ENCODE measurements around the gene SLC25A30.

Gene SLC25A30

DNA sequence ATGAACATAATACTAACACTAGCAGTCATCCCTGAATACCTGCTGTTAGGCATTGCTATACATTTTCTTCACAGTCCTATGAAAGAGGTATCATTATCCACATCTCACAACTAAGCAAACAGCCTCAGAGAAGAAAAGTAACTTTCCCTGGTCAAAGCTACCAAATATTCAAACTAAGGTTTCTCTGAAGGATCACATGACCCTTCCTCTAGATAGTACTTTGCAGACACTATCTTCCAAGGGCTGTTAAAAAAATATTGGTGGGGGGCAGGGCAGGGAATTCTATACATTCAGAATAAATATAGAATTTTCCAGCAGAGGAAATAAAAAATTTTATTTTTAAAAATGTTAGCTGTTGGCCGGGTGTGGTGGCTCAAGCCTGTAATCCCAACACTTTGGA, 3.1 kb downstream of the SLC25A30 start:
- Histone ChIP-seq H3K27ac (peak overlapping the region; percentile 69), H3K4me1 (ENCODE audit: control insufficient read depth in 1 of 2, insufficient read depth in 1 of 2, low read depth in 1 of 2, low read length in 1 of 2) (peaks cover 25 to 62% of the 10 kb centered on the region in 2 experiments)

DNA sequence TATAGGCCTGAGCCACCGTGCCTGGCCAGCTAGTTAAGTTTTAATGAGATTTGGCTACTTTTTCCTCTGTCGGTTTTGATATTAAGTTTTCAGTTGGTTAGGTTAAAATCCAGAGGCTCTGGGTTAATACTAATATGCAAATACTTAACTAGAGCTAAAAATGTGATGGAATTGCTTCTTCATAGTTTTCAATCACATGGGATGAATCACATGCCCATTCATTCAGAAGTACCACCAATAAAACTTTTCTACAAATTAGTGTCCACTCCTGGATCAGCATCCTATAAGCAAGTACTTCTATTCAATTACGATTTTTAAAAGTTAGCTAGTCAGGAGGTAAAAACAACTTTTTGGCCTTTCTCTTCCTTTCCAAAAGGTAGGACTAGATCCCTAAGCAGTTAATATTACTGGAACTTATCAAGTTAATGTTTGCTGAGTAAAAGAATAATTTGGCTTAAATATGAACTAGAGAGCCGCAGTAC, 4.3 kb downstream of the SLC25A30 start:
- Histone ChIP-seq H3K4me1 (ENCODE audit: control insufficient read depth in 1 of 2, insufficient read depth in 1 of 2, low read depth in 1 of 2, low read length in 1 of 2) (peaks cover 25 to 66% of the 10 kb centered on the region in 2 experiments), H3K27ac (peak overlapping the region; percentile 69), H3K9me3 (no peaks in the 10 kb centered on the region), H3K36me3 (no peaks in the 10 kb centered on the region), H3K4me3 (ENCODE audit: low read depth in 1 of 2, low read length in 1 of 2) (peak overlapping the region in 1 of 2 experiments; percentile 17), H3K27me3 (no peaks in the 10 kb centered on the region)
- TF ChIP-seq CTCF (IDR thresholded peaks at IDR 0.05), result no peak

More for the DNA sequence above, 3.1 kb downstream of the SLC25A30 start:
- H3K4me3 ChIP-seq (ENCODE audit: low read depth in 1 of 2, low read length in 1 of 2), result no peak overlapping the region
- H3K27me3 ChIP-seq, result no peaks in the 10 kb centered on the region
- no peaks in the 10 kb centered on the region for H3K9me3 ChIP-seq
- no peaks in the 10 kb centered on the region for H3K36me3 ChIP-seq
- TF ChIP-seq CTCF (IDR thresholded peaks at IDR 0.05), result no peak

DNA sequence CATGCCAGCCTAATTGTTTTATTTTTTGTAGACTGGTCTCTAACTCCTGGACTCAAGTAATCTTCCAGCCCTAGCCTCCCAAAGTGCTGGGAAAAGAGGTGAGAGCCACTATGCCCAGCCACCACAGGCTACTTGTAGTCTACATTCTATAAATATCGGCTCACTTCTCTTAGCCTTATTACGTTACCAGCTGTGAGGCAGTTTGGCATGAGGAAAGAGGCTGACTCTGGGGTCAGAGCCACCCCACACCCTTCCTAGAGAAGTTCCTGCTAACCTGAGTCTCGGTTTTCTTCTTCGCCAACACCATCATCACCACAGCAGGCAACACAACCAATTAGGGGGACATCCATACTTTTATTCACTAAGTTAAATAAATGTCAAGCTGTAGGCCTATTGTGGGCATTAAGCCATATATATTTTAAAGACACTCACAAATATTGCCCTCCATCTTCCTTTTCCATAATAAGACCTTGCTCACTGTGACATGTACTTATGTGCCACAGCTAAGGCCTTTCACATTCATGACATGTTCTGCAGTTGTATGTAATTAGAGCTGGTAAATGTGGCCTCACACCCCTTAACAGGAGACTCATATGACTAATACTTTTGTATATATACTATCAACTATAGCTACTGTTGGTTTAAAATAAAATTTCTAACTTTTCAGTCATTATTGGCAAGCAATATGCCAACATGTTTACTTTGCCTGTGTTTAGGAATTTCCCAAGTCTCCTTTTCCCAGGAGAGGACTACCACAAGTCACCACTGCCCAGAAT, 5.7 kb downstream of the SLC25A30 start:
- no peaks in the 10 kb centered on the region for H3K27me3 ChIP-seq
- H3K4me3 ChIP-seq (ENCODE audit: low read depth in 1 of 2, low read length in 1 of 2), result no peak overlapping the region
- H3K4me1 ChIP-seq (ENCODE audit: control insufficient read depth in 1 of 2, insufficient read depth in 1 of 2, low read depth in 1 of 2, low read length in 1 of 2), result peaks cover 21 to 57% of the 10 kb centered on the region in 2 experiments
- H3K27ac ChIP-seq, result peak overlapping the region; percentile 68
- no peaks in the 10 kb centered on the region for H3K9me3 ChIP-seq
- no peak for TF ChIP-seq CTCF (IDR thresholded peaks at IDR 0.05)
- H3K36me3 ChIP-seq, result no peaks in the 10 kb centered on the region

- Histone ChIP-seq H3K36me3 (no peaks in the 10 kb centered on the region), H3K27ac (peak overlapping the region; percentile 68), H3K27me3 (no peaks in the 10 kb centered on the region), H3K9me3 (no peaks in the 10 kb centered on the region), H3K4me3 (ENCODE audit: low read depth in 1 of 2, low read length in 1 of 2) (no peak overlapping the region), H3K4me1 (ENCODE audit: control insufficient read depth in 1 of 2, insufficient read depth in 1 of 2, low read depth in 1 of 2, low read length in 1 of 2) (peaks cover 14 to 57% of the 10 kb centered on the region in 2 experiments)
- no peak for TF ChIP-seq CTCF (IDR thresholded peaks at IDR 0.05)
Measured at GRCh38 chr13:45411631-45412030, 6.5 kb downstream of the SLC25A30 start.

DNA sequence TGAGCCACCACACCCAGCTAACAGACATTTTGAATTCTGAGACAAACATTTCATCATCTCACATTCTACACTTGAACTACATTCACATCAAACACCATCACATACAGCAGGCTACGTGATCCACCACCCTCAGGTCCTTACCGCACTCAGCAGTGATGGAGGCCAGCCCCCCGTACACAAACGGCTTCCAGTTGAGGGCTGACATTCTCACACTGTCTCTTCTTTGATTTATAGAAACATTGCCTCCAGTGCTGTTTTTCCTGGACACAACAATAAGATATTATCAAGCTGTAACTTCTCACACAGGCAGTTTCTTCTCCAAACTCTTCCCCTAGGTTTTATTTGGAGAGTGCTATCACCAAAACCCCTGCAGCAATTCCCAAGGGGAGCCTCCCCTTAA, 7.0 kb downstream of the SLC25A30 start:
- TF ChIP-seq CTCF (IDR thresholded peaks at IDR 0.05), result no peak
- no peak overlapping the region for H3K4me3 ChIP-seq (ENCODE audit: low read depth in 1 of 2, low read length in 1 of 2)
- H3K36me3 ChIP-seq, result no peaks in the 10 kb centered on the region
- peak overlapping the region; percentile 43 for H3K27ac ChIP-seq
- no peaks in the 10 kb centered on the region for H3K27me3 ChIP-seq
- peaks cover 14 to 57% of the 10 kb centered on the region in 2 experiments for H3K4me1 ChIP-seq (ENCODE audit: control insufficient read depth in 1 of 2, insufficient read depth in 1 of 2, low read depth in 1 of 2, low read length in 1 of 2)
- no peaks in the 10 kb centered on the region for H3K9me3 ChIP-seq
